Measurements from ENCODE around the gene MX2.
A peak's percentile ranks its signal among the peaks of the same experiment; 100 is the strongest.
"Not testable (repeated sequence)": the region's sequence is repeated elsewhere in the genome, so short reads cannot be mapped to it uniquely, and the experiment has no call there.

The MX2 gene

DNA sequence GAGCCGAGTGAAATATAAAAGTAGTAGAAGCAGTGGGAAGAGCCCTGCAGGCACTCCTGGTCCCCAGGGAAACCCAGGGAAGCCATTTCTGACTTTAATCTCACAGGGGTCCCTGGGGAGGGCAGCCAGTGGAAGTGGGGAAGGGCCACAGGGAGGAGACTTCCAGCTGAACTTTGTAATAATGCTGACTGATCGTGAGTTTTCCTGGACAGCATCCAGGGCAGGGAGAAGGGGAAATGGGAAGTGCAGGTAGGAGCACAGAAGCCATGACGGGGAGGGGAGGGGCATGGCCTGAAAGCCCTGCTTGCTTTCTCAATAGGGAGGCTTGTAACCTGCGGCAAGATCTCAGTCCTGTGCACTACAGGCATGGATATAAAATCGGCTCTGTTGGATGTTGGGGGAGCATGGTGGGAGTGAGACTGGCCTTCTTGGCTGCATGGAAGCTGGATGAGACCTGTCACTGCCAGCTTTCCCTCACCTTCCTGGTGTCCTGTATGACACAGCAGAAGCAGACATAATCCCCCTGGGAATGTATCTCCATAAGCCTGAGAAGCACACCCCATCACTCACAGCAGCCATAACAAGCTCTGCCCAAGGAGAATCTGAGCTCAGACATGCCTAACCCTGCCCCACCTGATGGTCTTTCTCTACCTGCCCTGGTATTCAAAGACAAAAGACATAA, 49.1 kb downstream of the MX2 start:
- H3K4me3 ChIP-seq (ENCODE audit: low read depth, low read length) = no peak overlapping the region

GRCh38 chr21:41411449-41412089, 49.7 kb downstream of the MX2 start:
- no peak overlapping the region for H3K4me3 ChIP-seq (ENCODE audit: low read depth, low read length)

DNA sequence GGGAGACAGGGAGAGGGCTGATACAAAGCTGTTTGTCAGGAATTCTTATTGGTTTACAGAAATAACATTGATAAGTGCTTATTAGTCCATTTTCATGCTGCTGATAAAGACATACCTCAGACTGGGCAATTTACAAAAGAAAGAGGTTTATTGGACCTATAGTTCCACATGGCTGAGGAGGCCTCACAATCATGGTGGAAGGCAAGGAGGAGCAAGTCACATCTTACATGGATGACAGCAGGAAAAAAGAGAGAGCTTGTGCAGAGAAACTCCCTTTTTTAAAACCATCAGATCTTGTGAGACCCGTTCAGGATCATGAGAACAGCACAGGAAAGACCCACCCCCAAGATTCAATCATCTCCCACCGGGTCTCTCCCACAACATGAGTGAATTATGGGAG, 55.7 kb downstream of the MX2 start:
- H3K4me3 ChIP-seq (ENCODE audit: low read depth, low read length) = not testable (repeated sequence)

DNA sequence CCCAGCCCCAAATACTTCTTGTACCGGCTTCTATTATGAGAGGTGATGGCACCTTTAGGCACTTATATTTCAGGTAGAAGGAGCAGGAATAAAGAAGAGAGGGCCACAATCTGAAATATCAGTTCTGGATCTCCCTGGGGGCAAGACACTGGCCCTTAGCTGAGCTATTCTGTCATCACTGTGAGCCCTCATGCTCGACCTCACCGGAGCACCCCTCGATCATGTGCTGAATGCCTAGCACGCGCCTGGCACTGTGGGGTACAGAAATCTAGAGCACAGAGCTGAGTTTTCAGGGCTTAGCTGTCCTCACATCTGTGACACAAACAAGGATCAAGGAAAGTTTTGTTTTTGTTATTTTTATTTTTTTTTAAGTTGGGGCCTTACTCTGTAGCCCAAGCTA, 56.6 kb downstream of the MX2 start:
- H3K4me3 ChIP-seq (ENCODE audit: low read depth, low read length) = no peak overlapping the region

DNA sequence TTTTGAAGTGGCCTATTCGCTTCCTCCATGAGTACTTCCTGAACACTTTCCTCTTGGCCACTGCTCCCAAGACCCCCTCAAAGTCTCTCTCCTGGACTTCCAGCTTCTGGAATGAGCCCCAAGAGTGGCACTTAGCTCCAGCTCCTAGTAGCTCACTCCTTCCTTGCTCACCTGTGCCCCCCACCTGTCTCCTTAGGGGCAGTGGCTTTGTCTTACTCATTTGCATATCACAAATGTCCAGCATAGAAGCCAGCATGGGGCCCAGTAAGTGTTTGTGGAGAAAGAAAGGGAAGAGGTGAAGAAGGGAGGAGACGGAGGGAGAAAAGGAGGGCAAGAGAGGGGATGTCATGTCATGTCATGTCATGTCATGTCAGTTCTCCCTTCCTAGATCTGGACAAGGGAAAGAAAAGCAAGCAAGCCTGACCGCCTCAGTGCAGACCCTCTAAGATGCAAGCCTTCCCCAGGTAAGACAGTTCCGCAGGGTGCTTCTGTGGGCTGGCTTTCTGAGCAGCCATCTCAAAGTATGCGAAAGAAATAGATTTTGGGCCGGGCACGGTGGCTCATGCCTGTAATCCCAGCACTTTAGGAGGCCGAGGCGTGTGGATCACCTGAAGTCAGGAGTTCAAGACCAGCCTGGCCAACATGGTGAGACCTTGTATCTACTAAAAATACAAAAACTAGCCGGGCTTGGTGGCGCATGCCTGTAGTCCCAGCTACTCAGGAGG, 57.3 kb downstream of the MX2 start:
- no peak overlapping the region for H3K4me3 ChIP-seq (ENCODE audit: low read depth, low read length)

DNA sequence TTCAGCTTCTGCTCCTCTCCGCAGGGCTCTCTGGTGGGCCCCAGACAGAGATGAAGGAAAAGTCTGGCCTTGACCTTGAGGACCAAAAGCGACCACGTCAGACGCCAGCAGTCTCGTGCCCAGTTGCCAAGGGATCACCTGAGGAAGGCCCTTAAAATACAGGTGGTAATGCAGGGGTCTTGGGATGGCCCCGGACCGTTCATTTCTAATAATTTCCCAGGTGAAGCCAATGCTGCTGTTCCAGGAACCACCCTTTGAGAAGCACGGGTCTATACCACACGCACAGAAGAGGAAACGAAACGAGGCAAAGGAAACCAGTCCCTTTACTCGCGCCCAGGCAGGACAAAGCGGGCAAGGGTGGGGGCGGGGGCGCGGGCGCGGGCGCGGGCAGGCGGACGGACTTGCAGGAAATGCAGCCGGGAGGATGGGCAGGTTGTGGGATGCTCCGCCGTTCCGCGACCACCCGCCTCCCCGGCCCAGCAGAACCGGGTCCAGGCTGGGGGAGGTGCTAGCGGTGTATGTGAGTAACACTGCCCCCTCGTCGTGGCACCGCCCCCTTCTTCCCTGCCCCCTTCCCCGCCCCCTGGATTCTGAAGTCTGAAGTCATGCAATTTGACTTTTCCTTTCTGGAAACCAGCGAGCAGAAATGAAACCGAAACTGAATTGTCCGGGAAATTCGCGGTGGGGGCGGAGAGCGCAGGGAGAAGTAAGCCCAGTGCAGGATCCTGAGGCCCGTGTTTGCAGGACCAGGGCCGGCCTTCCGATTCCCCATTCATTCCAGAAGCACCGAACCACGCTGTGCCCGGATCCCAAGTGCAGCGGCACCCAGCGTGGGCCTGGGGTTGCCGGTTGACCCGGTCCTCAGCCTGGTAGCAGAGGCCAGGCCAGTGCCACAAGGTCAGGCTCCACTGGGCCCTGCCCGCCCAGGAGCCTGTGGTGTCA, 58.4 kb downstream of the MX2 start:
- H3K4me3 ChIP-seq (ENCODE audit: low read depth, low read length) = peak overlapping the region; percentile 65

DNA sequence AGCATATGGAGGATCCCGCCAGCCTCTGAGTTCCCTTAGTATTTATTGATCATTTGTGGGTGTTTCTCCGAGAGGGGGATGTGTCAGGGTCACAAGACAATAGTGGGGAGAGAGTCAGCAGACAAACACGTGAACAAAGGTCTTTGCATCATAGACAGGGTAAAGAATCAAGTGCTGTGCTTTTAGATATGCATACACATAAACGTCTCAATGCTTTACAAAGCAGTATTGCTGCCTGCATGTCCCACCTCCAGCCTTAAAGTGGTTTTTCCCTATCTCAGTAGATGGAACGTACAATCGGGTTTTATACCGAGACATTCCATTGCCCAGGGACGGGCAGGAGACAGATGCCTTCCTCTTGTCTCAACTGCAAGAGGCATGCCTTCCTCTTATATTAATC, 59.2 kb downstream of the MX2 start:
- not testable (repeated sequence) for H3K4me3 ChIP-seq (ENCODE audit: low read depth, low read length)

GRCh38 chr21:41422546-41423304, 60.9 kb downstream of the MX2 start:
- no peak overlapping the region for H3K4me3 ChIP-seq (ENCODE audit: low read depth, low read length)

DNA sequence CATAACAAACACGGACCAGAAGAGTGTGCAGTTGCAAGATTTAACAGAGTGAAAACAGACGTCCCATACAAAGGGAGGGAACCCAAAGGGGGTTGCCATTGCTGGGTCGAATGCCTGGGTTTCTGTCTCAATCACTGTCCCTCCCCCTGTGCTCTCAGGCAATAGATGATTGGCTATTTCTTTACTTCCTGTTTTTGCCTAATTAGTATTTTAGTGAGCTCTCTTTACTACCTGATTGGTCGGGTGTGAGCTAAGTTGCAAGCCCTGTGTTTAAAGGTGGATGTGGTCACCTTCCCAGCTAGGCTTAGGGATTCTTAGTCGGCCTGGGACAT, 61.4 kb downstream of the MX2 start:
- not testable (repeated sequence) for H3K4me3 ChIP-seq (ENCODE audit: low read depth, low read length)

DNA sequence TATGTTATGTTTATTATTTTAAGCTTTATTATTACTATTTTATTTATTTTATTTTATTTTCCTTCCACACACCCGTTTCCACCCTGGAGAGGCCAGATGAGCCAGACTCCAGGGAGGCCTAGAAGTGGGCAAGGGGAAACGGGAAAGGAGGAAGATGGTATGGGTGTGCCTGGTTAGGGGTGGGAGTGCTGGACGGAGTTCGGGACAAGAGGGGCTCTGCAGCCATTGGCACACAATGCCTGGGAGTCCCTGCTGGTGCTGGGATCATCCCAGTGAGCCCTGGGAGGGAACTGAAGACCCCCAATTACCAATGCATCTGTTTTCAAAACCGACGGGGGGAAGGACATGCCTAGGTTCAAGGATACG, 63.7 kb downstream of the MX2 start:
- H3K4me3 ChIP-seq (ENCODE audit: low read depth, low read length) = peak overlapping the region; percentile 40

- peak within 1 kb of the TSS; percentile 40 for H3K4me3 ChIP-seq (ENCODE audit: low read depth, low read length)
These were observed 64.3 kb downstream of the MX2 start, which contains the start of gene MX1 for GRCh38 chr21:41425954-41426675. Gene MX1 (plus strand): TSS chr21:41426239. CDS start chr21:41432071, 5,832 bp downstream.

- H3K4me3 ChIP-seq (ENCODE audit: low read depth, low read length) = peak overlapping the region; percentile 24
These were observed 65.0 kb downstream of the MX2 start for GRCh38 chr21:41426676-41427404.

DNA sequence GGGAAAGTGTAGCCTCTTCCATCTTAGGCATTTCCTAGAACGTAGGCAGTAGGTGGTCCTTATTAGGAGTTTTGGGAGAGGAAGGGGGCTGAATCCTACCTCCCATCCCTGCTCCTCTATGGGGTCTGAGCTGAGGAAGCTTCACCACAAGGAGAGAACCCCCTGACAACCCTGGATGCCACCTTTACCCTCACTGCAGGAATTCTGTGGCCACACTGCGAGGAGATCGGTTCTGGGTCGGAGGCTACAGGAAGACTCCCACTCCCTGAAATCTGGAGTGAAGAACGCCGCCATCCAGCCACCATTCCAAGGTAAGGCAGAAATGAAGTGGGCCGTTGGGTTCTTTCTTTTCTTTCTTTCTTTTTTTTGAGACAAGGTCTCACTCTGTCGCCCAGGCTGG, 65.7 kb downstream of the MX2 start:
- no peak overlapping the region for H3K4me3 ChIP-seq (ENCODE audit: low read depth, low read length)

- no peak overlapping the region for H3K4me3 ChIP-seq (ENCODE audit: low read depth, low read length)
These were observed 66.5 kb downstream of the MX2 start for GRCh38 chr21:41428311-41428710.

DNA sequence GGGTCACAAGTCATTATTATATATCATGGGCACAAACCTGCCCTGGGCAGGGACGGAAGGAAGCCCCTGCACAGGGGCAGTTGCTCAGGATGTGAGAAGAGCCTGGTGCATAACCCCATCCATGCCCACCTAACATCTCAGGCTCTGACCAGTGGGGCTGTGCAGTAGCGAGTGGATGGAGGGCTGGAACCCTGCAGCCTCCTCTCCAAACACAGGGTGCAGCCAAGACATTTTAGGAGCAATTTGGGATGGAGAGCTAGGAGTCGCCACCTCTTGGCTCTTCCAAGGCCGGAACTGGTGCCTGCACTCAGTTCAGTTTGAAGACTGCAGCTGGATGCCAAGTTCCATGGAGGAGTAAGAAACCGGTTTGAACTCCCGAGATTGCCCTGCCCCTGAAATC, 67.0 kb downstream of the MX2 start:
- H3K4me3 ChIP-seq (ENCODE audit: low read depth, low read length) = no peak overlapping the region

GRCh38 chr21:41429305-41429704, 67.5 kb downstream of the MX2 start:
- no peak overlapping the region for H3K4me3 ChIP-seq (ENCODE audit: low read depth, low read length)

GRCh38 chr21:41429925-41430491, 68.2 kb downstream of the MX2 start:
- no peak overlapping the region for H3K4me3 ChIP-seq (ENCODE audit: low read depth, low read length)

DNA sequence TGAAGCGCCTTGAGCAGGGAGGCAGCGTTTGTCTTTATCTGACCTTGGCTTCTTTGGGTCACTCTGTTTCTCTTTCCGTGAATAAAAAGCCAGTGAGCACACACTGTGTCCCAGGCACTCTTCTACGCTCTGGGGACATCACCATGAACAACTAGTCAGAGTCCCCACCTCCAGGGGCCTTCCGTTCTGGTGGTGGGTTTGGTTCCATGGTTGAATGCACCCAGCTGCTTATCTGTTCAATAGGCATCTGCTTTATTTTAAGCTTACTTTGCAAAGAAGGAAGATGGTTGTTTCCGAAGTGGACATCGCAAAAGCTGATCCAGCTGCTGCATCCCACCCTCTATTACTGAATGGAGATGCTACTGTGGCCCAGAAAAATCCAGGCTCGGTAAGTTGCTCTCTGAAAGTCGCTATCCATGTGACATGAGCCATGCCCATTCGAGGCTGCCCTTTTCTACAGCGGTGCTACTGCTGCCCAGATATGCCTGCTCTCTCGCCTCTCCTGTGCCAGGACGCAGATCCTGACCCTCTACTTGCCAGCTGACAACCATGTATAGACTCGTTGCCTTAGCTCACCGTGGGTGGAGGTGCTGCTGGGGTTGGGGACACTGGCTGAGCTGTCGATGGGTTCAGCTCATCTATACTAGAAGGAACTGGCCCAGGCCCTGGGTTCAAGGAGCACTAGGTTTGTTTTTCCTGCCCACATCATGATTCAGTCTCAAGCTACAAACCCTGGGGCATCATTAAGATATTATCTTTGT, 70.1 kb downstream of the MX2 start:
- no peak overlapping the region for H3K4me3 ChIP-seq (ENCODE audit: low read depth, low read length)
